Cardiac muscle cell (in vitro differentiated cells and primary cell): ENCODE data around the gene OAS2. TPM values are rescaled to one million over a fixed set of nuclear protein-coding genes. Genes with fewer than 3 reads are reported as not detected.

ENCODE experiments used
- DNase-seq, 2 donors: peaks; one replicate each; pipeline versions ENCODE4 v3.0.0 to v3.0.0-alpha.2; 2010 to 2017; ENCODE audit warnings: low read depth in 1 of 2, low spot score in 1 of 2
- H3K27ac ChIP-seq: fragments of 200-600 bp; sonication (generic); 2 replicates; pipeline ENCODE4 v1.5.1; 2016
- H3K27me3 ChIP-seq: fragments of 200-600 bp; sonication (generic); 2 replicates; pipeline ENCODE4 v1.6.0; 2016; ENCODE audit warnings: control low read depth
- H3K36me3 ChIP-seq: fragments of 200-600 bp; sonication (generic); 2 replicates; pipeline ENCODE4 v1.5.1; 2016; ENCODE audit warnings: control low read depth
- H3K4me1 ChIP-seq: fragments of 200-600 bp; sonication (generic); 2 replicates; pipeline ENCODE4 v1.8.1; 2017; ENCODE audit warnings: low read depth, mild to moderate bottlenecking, mixed run types
- H3K4me3 ChIP-seq: fragments of 200-600 bp; sonication (generic); 2 replicates; pipeline ENCODE4 v1.5.1; 2016; ENCODE audit warnings: mild to moderate bottlenecking
- H3K9me3 ChIP-seq: fragments of 200-600 bp; sonication (generic); 2 replicates; pipeline ENCODE4 v1.5.1; 2017; ENCODE audit warnings: low read depth, mild to moderate bottlenecking, control low read depth
- polyA plus RNA-seq: library from polyadenylated mRNA; unstranded; fragments of >200 nt; fragmentation: Nextera tagmentation; extraction: Ambion mirVana; gene quantifications from 2 replicates; pipeline ENCODE4 v1.2.1, GENCODE V29; 2016
- total RNA-seq: library from RNA; depleted of rRNA; stranded (reverse); fragments of >200 nt; gene quantifications from 2 replicates; pipeline ENCODE4 v1.2.3, GENCODE V29; 2016
- TF ChIP-seq, protein P1 (sequence below): IDR thresholded peaks from 2 replicates; pipeline ENCODE4 v1.5.1; 2012; ENCODE audit warnings: low read depth, mild to moderate bottlenecking, low read length

The OAS2 gene
- total and polyA plus RNA-seq, 2 experiments from 2014 or later, result not detected

DNA sequence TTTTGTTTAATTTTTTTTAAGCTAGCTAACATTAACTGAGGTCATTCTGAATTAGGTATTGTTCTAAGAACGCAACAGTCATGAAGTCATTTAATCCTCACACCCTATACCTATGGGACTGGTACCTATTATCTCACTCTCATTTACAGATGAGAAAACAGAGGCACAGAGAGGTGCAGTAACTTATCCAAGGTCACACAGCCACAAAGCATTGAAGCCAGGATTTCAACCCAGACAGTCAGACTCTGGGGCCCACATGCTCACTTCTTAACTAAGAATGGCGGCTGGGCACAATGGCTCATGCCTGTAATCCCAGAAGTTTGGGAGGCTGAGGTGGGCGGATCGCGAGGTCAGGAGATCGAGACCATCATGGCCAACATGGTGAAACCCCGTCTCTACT, 63.2 kb downstream of the OAS2 start:
- DNase-seq, result no peak
- no peak overlapping the region for H3K27ac ChIP-seq
- H3K4me1 ChIP-seq, result no peaks in the 10 kb centered on the region
- H3K4me3 ChIP-seq, result no peak overlapping the region
- H3K9me3 ChIP-seq, result no peaks in the 10 kb centered on the region
- H3K27me3 ChIP-seq, result peaks cover 21% of the 10 kb centered on the region
- H3K36me3 ChIP-seq, result no peaks in the 10 kb centered on the region
- TF ChIP-seq, protein P1, sequence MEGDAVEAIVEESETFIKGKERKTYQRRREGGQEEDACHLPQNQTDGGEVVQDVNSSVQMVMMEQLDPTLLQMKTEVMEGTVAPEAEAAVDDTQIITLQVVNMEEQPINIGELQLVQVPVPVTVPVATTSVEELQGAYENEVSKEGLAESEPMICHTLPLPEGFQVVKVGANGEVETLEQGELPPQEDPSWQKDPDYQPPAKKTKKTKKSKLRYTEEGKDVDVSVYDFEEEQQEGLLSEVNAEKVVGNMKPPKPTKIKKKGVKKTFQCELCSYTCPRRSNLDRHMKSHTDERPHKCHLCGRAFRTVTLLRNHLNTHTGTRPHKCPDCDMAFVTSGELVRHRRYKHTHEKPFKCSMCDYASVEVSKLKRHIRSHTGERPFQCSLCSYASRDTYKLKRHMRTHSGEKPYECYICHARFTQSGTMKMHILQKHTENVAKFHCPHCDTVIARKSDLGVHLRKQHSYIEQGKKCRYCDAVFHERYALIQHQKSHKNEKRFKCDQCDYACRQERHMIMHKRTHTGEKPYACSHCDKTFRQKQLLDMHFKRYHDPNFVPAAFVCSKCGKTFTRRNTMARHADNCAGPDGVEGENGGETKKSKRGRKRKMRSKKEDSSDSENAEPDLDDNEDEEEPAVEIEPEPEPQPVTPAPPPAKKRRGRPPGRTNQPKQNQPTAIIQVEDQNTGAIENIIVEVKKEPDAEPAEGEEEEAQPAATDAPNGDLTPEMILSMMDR, result no peak

DNA sequence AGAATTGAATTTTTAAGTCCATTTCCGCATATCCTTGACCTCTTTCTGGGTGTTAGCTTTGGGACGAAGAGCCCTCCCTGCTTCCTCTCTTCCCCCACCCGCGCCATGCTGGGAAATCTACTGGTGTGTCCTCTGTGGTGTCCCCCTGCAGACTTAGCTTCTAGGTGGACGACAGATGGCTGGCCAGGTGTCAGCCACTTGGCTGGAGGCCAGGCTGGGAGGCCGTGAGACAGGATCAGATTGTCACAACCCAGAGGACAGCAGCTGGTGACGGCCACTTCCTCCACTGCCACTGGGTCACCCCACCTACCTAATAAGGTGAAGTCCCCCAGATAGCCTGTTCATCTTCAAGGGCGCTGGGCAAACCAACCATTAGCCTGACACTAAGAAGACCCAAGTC, 64.9 kb downstream of the OAS2 start:
- TF ChIP-seq, protein P1, result no peak
- H3K4me1 ChIP-seq, result no peaks in the 10 kb centered on the region
- no peak overlapping the region for H3K4me3 ChIP-seq
- H3K27me3 ChIP-seq, result peaks cover 33% of the 10 kb centered on the region
- H3K27ac ChIP-seq, result no peak overlapping the region
- H3K36me3 ChIP-seq, result no peaks in the 10 kb centered on the region
- H3K9me3 ChIP-seq, result no peaks in the 10 kb centered on the region
- no peak for DNase-seq

DNA sequence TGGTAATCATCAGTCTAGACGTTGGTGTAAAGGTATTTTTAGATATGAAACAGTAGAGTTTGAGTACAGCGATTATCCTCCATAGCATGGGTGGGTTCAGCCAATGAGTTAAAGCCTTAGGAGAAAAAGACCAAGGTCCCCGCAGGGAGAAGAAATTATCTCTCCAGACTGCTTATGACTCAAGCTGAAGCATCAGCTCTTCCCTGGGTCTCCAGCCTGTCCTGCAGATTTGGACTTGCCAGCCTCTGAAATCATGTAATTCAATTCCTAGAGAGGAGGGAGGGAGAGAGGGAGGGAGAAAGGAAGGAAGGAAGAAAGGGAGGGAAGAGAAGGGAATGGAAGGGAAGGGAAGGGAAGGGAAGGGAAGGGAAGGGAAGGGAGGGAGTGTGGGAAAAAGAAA, 66.2 kb downstream of the OAS2 start:
- H3K27me3 ChIP-seq, result peaks cover 33% of the 10 kb centered on the region
- TF ChIP-seq, protein P1, result no peak
- no peak overlapping the region for H3K27ac ChIP-seq
- no peaks in the 10 kb centered on the region for H3K4me1 ChIP-seq
- H3K4me3 ChIP-seq, result no peak overlapping the region
- DNase-seq, result no peak
- H3K9me3 ChIP-seq, result no peaks in the 10 kb centered on the region
- H3K36me3 ChIP-seq, result no peaks in the 10 kb centered on the region

DNA sequence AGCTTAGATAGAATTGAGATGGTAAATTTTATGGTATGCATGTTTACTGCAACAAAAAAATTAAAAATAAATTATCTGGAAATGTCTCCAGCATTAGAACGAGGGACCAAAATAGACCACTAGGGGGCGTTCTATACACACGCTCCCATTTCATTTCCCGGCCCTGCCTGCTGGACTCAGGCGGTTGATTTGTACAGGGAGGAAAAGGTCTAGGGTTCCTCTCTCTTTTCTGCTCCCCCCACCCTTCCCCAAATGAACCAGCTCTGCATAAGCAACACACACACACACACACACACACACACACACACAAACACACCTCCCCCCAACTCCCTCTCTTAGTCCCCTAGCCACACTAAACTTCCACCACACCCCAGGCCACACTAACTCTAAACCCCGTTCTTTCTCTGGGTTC, 70.4 kb downstream of the OAS2 start:
- no peaks in the 10 kb centered on the region for H3K36me3 ChIP-seq
- DNase-seq, result peak; percentile 78 to 82
- TF ChIP-seq, protein P1, result peak; percentile 72
- no peak overlapping the region for H3K27ac ChIP-seq
- H3K27me3 ChIP-seq, result peaks cover 41% of the 10 kb centered on the region
- no peaks in the 10 kb centered on the region for H3K9me3 ChIP-seq
- H3K4me3 ChIP-seq, result no peak overlapping the region
- H3K4me1 ChIP-seq, result no peaks in the 10 kb centered on the region

DNA sequence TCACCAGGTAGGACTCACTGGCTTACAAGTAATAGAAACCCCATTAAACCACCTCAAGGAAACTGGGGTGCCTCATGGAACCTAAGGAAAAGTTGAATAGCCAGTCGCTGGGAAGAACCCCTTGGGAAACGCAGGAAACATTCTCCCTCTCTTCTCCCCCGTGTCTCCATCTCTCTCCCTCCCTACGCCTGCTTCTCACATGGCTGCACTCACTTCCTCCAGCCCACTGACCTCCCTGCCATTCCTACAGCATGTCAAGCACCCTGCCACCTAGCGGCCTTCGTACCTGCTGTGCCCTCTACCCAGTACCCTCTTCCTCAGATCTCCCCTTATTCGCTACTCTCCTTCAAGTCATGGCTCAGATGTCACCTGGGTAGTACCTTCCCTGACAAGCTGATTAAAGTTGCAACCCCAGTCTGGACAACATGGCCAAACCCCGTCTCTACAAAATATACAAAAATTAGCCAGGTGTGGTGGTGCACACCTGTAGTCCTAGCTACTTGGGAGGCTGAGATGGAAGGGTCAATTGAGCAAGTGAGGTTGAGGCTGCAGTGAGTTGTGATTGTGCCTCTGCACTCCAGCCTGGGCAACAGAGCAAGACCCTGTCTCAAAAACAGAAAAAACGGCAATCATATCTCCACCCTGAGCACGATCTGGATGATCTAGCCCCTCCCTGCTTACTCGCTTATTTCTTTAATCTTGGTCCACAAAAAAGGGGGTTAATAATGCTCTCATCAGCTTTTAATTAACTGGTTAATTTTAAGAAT, 71.8 kb downstream of the OAS2 start:
- no peak overlapping the region for H3K27ac ChIP-seq
- H3K27me3 ChIP-seq, result peaks cover 48% of the 10 kb centered on the region
- no peak overlapping the region for H3K4me3 ChIP-seq
- no peaks in the 10 kb centered on the region for H3K4me1 ChIP-seq
- peak; percentile 26 to 34 for DNase-seq
- H3K9me3 ChIP-seq, result no peaks in the 10 kb centered on the region
- TF ChIP-seq, protein P1, result peak; percentile 31
- no peaks in the 10 kb centered on the region for H3K36me3 ChIP-seq
